Measurements from ENCODE around the gene CCHCR1. TPM values are rescaled to one million over a fixed set of nuclear protein-coding genes. Genes with fewer than 3 reads are reported as not detected.
A peak's percentile ranks its signal among the peaks of the same experiment; 100 is the strongest.
"Not testable (repeated sequence)": the region's sequence is repeated elsewhere in the genome, so short reads cannot be mapped to it uniquely, and the experiment has no call there.

CCHCR1 gene, protein sequence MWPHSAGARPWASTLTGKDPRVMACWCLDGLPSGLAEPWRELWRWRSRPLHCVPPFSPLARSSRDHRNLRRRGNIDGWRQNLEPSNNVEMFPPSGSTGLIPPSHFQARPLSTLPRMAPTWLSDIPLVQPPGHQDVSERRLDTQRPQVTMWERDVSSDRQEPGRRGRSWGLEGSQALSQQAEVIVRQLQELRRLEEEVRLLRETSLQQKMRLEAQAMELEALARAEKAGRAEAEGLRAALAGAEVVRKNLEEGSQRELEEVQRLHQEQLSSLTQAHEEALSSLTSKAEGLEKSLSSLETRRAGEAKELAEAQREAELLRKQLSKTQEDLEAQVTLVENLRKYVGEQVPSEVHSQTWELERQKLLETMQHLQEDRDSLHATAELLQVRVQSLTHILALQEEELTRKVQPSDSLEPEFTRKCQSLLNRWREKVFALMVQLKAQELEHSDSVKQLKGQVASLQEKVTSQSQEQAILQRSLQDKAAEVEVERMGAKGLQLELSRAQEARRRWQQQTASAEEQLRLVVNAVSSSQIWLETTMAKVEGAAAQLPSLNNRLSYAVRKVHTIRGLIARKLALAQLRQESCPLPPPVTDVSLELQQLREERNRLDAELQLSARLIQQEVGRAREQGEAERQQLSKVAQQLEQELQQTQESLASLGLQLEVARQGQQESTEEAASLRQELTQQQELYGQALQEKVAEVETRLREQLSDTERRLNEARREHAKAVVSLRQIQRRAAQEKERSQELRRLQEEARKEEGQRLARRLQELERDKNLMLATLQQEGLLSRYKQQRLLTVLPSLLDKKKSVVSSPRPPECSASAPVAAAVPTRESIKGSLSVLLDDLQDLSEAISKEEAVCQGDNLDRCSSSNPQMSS
- 23.4 and 26.0 TPM in 2 replicates for total RNA-seq (2014; rRNA removed; shearing (Covaris generic))

DNA sequence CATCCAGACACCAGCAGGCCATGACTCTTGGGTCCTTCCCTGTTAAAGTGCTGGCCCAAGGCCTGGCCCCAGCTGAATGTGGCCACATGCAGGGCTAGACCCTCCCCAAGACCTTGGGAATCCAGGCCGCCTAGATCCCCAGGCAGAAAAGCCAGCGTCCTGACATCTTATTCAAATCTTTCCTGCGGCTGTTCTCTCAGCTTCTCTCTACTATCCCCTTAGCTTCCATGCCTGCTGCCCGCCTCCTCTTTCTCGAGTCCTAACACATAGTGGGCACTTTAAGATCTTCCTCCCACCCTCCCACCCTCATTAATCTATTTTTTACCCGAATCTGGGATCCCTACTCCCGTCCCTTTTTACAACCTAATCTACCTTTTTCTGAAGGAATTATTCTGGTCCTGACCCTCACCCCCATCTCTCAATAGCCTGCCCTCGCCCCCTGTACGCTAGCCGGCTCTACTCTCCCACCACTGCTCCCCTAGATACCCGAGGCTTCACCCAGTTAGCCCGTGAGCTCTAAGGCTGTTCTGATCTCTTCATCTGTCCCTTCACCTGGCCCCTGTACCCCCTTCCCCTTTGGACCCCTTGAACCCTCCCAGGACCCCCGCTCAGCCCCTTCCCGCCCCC is at the start of gene CCHCR1:
TSS of gene CCHCR1 (minus strand) at position 290 of the 627 bp plus-strand sequence. CDS start at position 88, 202 bp downstream.
- no peak for DNase-seq (ENCODE audit: low read depth)

DNA sequence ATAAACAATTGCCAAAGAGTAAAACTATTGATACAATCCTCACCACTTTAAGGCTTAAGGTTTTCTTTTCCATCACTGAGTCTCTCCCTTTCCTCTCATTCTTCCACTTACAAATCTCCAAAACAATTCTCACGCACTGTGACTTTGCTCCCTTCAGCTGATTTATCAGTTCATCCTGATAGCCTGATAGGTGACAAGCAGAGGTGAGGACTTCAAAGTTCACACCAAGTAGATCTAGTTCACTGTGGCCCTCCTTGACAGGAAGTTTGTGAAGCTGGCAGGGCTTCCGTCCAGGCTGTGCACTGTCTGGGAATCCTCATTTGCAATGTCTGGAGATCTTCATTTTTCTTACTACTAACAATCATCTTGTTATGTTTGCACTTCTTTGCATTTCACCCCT is 48.0 kb upstream of the CCHCR1 start:
- no peak for DNase-seq (ENCODE audit: low read depth)

DNA sequence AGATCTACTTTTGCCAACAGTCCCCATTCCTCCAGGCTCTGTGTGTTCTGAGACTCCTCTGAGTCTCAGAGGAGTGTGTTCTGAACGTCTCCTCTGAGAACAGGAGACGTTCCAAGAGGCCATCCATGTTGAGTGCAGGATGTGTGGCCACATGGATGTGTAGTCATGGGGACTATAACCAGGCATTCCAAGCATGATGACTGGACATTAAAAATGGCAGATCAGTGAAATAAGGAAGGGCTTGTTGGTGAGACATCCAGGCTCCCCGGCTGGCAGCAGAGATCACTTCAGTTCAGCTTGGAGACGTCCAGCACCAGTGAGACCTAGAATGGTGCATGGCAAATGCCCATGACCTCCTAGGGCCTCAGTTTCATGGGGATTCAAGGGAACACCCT is 47.1 kb upstream of the CCHCR1 start:
- peak; percentile 13 for DNase-seq (ENCODE audit: low read depth)

DNA sequence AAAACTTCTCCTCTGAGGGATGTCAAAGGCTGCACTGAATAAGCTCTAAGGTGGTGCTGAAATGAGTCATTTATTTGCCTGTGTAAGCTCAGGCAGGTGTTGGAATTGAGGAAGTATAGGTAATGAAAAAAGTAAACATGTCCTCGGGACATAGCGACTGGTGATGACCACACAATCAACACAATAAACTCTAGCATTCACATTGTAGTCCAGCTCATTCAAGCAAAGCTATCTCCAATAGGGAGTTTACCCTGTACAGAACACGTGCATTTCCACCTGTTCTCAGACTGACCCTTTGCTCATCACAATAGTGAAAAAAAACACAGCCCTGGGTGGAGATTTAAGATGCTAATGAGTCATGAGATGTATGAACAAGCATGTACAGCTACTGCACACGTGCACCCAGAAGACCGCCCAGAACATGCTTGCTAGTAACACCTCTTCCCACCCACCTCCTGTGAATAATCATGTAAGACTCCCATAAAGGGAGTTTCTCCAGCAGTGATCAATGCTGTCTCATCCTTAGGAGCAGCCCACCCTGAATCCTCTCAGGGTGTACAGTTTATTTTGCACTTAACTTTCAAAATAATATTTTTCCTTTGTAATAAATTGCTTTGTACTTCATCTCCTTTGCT is 45.9 kb upstream of the CCHCR1 start:
- DNase-seq (ENCODE audit: low read depth) = peak; percentile 70

DNA sequence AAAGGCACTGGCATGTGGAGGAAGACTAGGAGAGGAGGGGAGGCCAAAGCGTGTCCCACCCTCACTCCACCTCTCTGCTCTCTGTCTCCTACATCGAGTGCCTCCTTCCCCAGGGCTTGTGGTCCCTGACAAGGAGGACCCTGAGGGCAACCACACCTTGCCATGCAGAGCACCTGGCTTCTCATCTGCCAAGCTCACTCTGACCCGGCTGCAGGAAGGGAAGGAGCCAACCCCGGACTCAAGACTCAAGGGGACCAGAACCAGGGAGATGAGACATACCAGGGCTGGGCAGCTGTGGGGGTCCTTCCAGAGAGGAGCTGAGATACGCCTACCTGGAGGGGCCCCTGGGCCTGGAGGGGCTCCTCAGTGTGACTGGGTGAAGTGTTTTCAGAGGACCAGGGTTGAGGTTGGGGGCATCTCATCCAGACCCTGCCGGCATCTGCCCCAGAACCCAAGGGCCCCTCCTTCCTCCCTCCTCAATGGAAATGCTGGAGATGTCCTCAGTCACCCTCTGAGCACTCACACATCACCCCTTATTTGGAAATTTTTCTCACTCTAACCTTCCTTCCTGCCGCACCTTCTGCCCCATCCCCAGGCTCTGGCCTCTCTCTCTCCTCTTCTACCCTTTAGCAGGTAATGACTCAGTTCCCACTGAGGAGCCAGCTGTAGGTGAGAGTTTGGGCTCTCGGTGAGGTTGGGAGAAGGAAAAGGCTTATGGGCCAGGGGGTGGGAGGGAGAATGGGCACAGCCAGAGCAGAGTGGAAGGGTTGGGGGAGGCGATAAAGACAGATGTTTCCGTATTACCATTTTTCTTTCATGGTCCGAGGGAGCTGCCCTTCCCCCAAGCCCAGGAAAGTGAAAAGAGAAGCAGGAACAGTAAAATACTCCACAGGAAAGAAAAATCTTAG is 44.9 kb upstream of the CCHCR1 start:
- DNase-seq (ENCODE audit: low read depth) = no peak

DNA sequence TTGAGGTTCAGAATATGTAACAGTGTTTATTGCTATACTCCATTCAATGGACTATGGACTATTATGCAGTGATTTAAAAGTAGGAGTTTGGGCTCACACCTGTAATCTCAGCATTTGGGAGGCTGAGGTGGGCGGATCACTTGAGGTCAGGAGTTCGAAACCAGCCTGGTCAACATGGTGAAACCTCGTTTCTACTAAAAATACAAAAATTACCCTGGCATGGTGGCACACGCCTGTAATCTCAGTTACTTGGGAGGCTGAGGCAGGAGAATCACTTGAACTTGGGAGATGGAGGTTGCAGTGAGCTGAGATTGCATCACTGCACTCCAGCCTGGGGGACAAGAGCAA is 41.5 kb upstream of the CCHCR1 start:
- not testable (repeated sequence) for DNase-seq (ENCODE audit: low read depth)

DNA sequence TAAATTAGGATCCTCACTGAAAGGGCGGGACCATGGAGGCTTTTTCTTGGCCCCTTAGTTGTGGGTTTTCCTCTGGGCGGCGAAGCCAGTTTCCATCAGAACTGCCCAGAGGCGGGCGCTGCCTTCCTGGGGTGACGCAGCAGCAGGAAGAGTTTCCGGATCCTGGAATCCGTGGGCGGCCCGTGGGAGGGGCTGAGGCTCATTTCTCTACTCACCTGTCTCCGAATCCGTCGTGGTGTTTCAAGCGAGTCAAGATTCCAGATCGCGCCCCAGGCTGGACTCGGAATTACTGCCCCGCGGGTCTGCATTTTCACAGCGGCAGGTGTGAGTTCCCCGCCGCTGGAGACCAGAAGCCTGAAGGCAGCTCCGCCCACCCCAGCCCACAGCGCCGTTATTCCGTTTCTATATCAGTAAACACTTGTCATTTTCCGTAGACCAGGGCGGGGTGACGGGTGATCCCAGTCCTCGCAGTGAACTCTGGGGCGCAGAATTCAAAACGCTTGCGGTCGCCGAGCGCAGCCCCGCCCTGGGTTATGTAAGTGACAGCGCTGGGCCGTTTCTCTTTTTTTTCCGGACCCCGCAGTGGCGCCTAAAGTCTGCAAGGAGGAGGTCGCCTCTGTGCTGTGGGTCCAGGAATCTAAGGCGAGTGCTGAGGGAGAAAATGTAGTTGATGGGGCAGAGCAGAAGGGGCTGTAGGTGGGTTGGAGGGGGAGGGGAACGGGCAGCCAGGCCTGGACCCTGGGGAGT is 40.1 kb upstream of the CCHCR1 start:
- DNase-seq (ENCODE audit: low read depth) = peak; percentile 88

DNA sequence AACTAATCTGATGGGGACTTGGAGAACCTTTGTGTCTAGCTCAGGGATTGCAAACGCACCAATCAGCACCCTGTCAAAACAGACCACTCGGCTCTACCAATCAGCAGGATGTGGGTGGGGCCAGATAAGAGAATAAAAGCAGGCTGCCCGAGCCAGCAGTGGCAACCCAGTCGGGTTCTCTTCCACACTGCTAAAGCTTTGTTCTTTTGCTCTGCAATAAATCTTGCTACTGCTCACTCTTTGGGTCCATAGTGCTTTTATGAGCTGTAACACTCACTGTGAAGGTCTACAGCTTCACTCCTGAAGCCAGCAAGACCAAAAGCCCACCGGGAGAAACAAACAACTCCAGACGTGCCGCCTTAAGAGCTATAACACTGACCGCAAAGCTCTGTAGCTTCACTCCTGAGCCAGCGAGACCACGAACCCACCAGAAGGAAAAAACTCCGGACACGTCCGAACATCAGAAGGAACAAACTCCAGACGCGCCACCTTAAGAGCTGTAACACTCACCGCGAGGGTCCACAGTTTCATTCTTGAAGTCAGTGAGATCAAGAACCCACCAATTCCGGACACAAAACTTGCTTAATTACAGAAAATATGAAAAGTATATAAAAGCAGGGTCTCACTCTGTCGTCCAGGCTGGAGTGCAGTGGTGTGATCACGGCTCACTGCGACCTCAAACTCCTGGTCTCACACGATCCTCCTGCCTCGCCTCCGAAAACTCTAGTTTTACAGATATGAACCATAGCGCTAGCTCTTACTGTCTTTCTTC is 38.8 kb upstream of the CCHCR1 start:
- DNase-seq (ENCODE audit: low read depth) = peak; percentile 17

DNA sequence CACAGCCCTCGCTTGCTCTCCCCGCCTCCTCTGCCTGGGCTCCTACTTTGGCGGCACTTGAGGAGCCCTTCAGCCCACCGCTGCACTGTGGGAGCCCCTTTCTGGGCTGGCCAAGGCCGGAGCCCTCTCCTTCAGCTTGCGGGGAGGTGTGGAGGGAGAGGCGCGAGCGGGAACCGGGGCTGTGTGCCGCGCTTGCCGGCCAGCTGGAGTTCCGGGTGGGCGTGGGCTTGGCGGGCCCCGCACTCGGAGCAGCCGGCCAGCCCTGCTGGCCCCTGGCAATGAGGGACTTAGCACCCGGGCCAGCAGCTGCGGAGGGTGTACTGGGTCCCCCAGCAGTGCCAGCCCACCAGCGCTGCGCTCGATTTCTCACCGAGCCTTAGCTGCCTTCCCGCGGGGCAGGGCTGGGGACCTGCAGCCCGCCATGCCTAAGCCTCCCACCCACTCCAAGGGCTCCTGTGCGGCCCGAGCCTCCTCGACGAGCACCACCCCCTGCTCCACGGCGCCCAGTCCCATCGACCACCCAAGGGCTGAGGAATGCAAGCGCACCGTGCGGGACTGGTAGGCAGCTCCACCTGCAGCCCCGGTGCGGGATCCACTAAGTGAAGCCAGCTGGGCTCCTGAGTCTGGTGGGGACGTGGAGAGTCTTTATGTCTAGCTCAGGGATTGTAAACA is 37.8 kb upstream of the CCHCR1 start:
- DNase-seq (ENCODE audit: low read depth) = not testable (repeated sequence)

DNA sequence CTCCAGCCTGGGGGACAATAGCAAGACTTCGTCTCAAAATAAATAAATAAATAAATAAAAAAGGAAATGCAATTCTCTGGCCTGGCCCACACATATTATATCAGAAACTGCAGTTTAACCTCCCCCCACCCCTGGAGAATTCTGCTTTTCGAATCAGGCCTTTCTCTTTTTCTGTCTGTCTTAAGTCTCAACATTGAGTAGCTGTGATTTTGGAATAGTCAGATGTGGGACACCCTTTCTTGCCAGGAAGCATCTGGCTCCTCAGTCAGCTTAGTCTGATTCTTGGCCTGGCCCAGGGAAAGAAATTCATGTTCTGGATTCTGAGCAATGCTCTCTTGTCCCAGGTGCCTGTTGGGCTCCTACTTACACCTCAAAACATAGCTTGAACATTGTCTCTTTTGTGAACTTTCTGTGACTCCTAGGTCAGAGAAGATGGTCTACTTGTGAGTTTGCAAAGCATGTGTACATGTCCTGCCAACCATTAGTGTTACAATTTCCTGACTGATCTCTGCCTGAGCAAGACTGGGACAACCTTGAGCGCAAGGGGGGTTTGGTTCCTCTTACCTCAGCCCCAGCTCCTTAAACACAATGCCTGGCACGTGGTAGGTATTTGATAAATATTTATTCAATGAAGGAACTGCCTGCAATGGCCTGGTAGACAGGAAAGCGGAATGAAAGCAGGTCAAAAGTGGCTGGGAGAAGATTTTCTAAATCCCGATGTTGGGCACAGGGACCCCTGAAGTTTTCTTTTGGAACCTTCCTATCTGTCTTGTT is 36.6 kb upstream of the CCHCR1 start:
- no peak for DNase-seq (ENCODE audit: low read depth)

DNA sequence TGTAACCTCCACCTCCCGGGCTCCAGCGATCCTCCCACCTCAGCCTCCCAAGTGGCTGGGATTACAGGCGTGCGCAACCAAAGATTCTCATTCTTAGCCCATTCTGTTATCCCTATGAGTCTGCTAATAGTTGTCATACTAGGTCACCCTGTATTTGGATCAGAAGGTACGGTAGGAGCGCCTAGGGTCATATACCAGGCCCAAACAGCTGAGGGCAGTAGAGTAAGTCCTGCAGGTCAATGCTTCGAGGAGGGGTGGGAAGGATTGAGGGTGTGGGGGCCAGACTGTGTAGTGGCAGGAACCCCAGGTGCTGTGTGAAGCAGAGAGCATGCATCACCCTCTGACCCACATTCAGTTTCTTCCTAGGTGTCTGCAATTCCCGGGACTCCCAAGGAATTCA is 35.6 kb upstream of the CCHCR1 start:
- no peak for DNase-seq (ENCODE audit: low read depth)

DNA sequence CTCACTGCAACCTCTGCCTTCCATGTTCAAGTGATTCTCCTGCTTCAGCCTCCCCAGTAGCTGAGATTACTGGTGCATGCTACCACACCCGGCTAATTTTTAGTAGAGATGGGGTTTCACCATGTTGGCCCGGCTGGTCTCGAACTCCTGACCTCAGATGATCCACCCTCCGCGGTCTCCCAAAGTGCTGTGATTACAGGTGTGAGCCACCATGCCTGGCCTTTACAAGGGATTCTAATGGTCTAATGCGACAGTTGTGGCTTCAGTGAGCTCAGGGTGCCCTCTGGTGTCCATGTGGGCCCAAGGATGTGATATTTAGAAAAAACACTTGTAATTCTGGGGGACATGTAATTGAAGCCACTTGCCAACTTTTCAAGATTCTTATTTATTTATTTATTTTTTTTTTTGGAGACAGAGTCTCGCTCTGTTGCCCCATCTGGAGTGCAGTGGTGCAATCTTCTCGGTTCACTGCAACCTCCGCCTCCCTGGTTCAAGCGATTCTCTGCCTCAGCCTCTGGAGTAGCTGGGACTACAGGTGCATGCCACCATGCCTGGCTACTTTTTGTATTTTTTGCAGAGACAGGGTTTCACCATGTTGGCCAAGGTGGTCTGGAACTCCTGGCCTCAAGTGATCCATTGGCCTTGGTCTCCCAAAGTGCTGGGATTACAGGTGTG is 35.0 kb upstream of the CCHCR1 start:
- DNase-seq (ENCODE audit: low read depth) = peak; percentile 74

DNA sequence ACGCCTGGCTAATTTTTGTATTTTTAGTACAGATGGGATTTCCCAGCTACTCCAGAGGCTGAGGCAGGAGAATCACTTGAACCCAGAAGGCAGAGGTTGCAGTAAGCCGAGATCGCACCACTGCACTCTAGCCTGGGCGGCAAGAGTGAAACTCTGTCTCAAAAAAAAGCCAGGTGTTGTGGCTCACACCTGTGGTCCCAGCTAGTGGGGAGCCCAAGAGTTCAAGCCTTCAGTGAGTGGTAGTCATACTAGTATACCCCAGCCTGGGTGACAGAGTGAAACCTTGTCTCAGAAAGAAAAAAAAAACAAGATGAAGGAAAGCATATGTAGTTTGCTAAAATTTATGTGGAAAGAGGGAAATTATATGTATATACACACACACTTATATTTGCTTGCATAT is 32.9 kb upstream of the CCHCR1 start:
- no peak for DNase-seq (ENCODE audit: low read depth)

DNA sequence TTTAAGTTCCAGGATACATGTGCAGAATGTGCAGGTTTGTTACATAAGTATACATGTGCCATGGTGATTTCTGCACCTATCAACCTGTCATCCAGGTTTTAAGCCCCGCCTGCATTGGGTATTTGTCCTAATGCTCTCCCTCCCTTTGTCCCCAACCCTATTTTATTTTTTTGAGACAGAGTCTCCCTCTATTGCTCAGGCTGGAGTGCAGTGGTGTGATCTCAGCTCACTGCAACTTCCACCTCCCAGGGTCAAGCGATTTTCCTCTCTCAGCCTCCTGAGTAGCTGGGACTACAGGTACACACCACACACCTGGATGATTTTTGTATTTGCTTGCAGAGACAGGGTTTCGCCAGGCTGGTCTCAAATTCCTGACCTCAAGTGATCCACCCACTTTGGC is 31.6 kb upstream of the CCHCR1 start:
- DNase-seq (ENCODE audit: low read depth) = not testable (repeated sequence)

DNA sequence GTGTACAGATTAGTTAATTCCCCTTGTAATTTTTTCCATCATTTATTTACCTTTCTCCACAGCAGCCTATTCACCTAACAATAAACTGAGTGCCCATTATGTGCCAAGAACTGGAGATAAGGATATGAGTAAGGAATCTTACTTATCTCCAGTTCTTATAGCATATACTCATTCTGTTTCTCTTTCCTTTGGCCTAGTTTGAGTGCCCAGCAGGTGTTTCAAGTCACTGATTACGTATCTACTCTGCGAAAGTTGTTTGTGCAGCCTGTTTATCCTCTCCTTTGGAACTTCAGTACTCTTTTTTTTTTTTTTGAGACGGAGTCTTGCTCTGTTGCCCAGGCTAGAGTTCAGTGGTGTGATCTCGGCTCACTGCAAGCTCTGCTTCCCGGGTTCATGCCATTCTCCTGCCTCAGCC is 30.2 kb upstream of the CCHCR1 start:
- DNase-seq (ENCODE audit: low read depth) = no peak

DNA sequence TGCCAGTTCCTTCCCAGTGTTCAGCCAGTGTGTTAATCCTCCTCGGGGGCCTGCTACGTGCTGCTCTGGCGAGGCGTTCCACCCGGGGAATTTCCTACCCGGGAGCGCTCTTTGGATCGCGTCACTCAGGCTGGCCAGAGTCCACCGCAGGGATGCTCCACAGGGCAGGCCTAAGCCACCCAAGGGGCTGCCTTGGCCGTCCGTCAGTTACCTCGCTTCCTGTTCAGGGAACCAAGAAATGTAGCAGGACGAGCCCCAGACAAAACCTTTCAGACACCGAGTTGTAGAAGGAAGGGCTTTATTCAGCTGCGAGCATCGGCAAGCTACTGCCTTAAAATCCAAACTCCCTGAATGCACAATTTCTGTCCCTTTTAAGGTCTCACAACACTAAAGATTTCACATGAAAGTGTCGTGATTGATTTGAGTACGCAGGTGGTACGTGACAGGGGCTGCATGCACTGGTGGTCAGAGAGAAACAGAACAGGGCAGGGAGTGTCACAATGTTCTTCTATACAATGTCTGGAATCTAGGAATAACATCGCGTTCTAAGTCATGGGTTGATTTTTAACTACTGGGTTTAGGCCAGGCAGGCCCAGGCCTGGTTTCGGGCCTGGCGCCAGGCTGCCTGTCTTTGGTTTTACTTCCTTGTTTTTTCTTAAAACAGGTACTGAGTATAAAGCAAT is 28.6 kb upstream of the CCHCR1 start:
- no peak for DNase-seq (ENCODE audit: low read depth)

DNA sequence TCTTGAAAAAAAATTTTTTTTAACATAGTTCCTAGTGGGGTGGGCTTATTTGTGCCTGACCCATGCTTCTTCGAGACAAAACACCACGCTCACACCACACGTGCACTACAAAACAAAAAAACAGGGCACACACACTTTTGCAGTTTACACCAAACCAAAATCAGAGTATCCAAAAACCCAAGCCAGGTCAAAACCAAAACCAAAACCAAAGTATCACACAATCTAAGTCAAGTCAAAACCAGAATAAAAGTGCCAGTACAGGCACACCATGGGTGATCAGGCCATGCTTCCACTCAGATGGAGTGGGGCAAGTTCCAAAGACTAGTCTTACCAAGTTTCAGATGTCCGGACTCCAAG is 28.1 kb upstream of the CCHCR1 start:
- DNase-seq (ENCODE audit: low read depth) = not testable (repeated sequence)
